HG02970 (cell line): ENCODE measurements around the gene WDR91.

Experiments used
- ATAC-seq: cut with Tn5 transposase; IDR thresholded peaks from one replicate; pipeline ENCODE4 v1.9.1; 2021; ENCODE audit warnings: mild to moderate bottlenecking, moderate library complexity, moderate number of reproducible peaks; ENCODE audit not compliant: unreplicated experiment, low FRiP score

The WDR91 gene

DNA sequence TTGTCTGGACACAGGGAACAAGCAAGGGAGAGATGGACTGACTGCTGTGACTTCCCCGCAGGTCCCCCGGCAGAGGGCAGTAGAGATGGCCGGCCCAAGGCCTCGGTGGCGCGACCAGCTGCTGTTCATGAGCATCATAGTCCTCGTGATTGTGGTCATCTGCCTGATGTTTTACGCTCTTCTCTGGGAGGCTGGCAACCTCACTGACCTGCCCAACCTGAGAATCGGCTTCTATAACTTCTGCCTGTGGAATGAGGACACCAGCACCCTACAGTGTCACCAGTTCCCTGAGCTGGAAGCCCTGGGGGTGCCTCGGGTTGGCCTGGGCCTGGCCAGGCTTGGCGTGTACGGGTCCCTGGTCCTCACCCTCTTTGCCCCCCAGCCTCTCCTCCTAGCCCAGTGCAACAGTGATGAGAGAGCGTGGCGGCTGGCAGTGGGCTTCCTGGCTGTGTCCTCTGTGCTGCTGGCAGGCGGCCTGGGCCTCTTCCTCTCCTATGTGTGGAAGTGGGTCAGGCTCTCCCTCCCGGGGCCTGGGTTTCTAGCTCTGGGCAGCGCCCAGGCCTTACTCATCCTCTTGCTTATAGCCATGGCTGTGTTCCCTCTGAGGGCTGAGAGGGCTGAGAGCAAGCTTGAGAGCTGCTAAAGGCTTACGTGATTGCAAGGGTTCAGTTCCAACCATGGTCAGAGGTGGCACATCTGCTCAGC lies 46.8 kb downstream of the WDR91 start:
- no peak for ATAC-seq

DNA sequence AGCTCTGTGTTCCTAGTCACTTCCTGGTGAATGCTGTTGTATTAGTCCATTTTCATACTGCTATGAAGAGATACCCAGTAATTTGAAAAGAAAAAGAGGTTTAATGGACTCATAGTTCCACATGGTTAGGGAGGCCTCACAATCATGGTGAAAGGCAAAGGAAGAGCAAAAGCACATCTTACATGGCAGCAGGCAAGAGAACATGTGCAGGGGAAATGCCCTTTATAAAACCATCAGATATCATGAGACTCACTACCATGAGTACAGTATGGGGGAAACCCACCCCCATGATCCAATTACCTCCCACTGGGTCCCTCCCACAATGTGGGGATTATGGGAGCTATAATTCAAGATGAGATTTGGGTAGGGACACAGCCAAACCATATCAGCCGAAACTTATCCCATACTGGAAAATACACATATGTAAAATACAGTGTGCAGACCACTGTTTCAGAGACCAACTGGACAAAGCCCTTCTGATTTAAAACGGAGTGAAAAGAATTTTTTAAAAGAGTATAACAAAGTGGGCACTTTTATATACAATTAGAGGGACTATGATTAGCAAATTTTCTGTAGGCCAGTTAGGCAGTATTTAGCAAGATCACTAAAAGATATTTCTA lies 48.8 kb downstream of the WDR91 start:
- ATAC-seq, result no peak

DNA sequence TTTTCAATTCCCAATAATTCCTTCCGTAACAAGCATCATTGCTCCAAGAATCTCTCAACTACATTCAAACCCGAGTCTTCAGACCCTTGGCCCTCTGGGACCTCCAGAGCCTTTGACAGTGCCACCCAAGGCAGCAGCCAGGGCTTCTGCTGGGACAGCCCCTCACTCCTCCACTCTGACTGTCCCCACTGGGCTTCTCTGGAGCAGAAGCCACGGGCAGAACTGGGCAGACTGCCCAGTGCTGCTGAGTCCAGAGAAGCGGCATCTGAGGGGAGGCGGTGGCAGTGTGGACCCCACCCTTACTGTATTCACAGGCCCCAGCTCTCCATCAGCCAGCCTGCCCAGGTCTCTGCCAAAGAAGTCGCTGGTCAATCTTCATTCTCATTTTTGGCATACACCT lies 49.7 kb downstream of the WDR91 start:
- ATAC-seq, result no peak

DNA sequence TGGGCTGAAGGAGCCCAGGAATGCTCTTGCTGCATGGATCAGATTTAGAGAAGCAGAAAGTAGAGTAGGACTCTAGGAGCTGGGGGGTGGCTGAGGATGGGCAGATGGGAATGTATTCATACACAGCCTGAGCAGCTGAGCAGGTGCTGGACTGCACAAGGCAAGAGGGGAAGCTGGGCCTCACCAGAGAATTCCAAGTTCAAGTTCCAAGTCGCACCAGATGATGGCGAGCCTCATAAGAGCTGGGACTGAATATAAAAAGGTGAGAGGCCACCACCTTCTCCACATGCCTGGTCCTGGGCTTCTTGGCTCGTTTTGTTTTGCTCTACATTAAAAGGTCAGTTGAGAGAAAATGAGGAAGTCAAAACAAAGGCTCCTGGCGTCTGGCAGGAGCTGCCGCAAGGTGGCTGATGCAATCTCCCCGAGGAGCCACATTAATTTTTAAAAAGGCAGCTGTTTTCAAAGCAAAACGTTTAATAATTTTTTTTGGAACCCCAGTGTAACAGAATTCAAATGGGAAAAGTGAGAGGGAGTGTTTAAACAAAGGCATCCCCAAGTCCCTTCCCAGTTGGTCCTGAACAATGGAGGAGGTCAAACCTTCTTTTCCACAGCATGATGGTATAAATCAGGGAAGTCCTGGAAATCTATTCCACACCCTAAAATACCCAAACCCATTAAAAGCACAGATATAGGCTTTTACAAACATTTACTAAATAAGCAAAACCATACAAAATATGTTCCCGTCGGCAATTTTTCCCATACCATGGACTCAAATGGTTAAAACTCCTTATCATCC lies 50.3 kb downstream of the WDR91 start:
- ATAC-seq, result no peak

DNA sequence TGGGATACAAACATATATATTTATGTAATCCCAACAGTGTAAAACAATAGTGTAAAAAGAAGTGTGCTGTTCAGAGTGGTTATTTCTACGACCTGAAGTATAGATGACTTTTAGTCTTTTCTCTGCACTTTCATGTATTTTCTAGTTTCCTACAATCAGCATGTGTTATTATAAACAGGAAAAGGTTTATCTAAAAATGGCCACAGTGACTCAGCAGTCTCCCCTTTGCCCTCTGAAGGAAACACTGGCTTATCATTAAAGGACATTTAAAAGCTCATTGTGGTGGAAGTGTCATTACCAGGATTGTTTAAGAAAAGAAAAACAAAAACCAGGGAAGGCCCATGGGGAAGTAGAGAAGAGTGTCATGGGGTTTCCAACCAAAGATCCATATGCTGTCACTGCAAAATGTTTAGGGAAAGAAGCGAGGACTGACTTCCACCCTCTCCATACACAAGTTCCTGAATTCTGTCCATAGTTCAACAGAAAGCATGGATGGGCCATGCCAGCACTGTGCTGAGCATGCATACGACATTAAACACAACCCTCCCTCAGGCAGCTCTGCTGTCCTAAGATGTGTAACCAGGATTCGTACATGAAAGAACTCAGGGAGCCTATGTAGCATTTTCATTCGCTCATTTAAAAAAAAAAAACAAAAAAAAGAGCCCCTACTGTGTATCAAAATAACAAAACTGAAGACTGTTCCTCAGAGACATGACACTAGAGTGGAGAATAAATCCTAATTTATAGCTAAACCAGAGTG lies 51.0 kb downstream of the WDR91 start:
- no peak for ATAC-seq

GRCh38 chr7:135159359-135160085 lies 51.8 kb downstream of the WDR91 start:
- no peak for ATAC-seq

DNA sequence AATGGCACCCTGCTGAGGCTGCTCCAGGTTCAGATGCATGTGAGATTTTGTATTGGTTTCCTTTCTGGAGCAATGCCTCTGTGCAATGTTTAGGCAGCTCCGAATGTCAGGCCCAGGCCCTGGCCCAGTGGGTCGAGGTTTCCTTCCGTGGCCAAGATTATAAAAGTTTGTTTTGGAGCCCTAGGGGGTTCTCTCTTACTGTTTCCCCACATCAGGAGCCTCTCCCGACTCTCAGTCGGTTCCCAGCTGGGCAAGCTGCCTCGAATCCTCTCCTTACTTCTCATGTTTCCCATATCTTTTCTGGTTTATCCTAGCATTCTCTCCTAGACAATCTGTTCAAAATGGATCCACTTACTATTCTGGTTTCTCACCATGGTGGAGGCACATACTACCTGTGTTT lies 52.5 kb downstream of the WDR91 start:
- no peak for ATAC-seq

- no peak for ATAC-seq
These were observed 53.1 kb downstream of the WDR91 start for GRCh38 chr7:135158141-135158655.

- no peak for ATAC-seq
These were observed 55.0 kb downstream of the WDR91 start for GRCh38 chr7:135156290-135156689.

DNA sequence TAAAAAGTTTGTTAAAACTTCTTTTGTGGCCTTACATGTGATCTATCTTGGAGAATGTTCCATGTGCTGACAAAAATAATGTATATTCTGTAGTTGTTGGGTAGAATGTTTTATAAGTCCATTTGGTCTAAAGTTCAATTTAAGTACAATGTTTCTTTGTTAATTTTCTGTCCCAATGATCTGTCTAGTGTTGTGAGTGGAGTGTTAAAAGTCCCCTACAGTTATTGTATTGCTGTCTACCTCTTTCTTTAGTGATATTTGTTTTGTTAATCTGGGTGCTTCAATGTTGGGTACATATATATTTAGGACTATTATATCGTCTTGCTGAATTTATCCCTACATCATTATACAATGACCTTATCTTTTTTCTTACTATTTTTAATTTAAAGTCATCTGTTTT lies 56.6 kb downstream of the WDR91 start:
- ATAC-seq, result no peak

- no peak for ATAC-seq
These were observed 58.9 kb downstream of the WDR91 start for GRCh38 chr7:135152442-135152841.

- no peak for ATAC-seq
These were observed 59.8 kb downstream of the WDR91 start for GRCh38 chr7:135151533-135151932.

DNA sequence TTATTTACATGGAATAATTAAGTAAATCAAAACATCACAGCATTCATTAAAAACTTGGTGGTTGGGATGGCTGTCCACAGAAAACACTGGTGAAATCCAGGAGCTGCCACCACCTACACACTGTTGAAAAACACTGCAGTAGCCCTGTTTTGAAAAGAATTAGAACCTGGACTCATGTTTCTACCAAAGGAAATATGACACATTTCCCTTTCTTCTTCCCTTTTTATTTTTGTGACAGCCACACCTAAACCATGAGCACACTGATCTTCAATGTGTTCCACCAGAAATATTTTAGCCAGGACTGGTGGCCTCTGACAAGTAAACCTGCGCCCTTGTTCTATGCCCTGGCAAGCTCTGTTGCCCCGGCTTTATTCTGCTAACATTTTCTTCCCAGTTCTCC lies 60.2 kb downstream of the WDR91 start:
- no peak for ATAC-seq

- no peak for ATAC-seq
These were observed 61.1 kb downstream of the WDR91 start for GRCh38 chr7:135150072-135150782.

DNA sequence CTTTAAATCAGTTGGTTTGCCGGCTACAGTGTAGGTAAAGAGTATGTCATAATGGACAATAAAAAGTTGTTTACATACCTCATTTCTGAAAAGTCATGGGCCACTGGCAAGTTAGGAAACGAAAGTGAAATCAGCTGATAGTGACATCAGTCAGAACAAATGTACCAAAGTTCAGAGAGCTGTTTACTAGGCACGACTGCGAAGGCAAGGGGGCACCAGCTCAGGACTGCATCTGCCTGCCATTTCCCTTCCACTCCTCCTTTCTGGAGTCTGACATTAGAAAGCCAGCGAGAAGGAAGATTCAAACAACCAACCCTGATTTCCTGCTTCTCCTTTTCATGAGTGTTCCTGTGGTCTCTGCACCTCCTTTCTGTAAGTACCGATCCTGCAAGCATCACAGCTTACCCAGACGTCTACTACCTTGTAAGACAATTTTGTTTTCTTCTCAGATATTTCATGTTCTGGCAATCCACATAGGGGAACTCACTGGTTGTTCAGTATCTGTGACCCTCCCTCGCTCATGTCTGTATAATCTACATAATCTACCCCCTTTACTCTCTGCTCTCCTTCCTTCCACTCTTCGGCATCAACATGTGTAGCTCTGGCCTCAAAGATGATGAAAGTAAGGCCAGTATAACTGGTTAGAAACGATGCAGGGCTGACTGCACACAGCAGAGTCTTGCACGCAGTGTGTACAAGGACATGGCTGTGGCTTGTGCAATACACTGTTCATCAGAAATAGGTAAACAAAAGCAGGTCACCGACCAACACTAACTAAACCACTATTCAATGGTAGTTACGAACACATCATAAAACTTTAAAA lies 63.2 kb downstream of the WDR91 start, which contains the start of gene TMEM140:
Gene TMEM140, plus strand, starts transcription at position 174 of the 823 bp plus-strand sequence. CDS start 16,370 bp downstream, outside the sequence.
- peak; percentile 80 for ATAC-seq

DNA sequence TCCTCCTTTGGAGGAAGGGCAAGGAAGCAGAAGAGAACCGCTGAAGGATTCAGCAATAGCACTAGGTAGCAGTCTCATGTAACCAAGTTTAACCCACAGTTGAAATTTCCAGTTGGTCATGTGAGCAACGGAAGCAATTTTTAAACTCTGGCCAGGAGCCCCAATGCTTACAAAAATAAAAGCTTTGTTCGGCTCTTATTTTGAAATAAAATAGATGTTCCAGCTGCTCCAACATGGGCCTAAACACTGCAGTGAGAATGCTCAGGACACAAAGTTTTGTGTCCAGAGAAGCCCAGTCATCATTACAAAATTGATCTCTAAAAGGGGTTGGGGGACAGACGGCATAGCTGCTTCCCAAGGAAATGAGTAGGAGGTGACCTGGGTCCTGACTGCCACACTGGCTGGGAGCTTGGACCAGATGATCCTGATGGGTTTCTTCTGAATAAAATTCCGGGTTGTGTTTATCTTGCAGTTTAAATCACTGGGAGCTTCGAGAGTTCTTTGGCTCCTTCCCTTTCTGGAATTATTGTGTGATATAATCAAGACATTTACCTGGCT lies 63.9 kb downstream of the WDR91 start:
- peak; percentile 4 for ATAC-seq

- ATAC-seq, result no peak
These were observed 67.2 kb downstream of the WDR91 start for GRCh38 chr7:135143885-135144668.
